HL-60/S4 (cell line): Measurements from ENCODE around the gene IFNA6.
"Not testable (repeated sequence)": the region's sequence is repeated elsewhere in the genome, so short reads cannot be mapped to it uniquely, and the experiment has no call there.

ENCODE experiments used
- in situ Hi-C: fragments of 300-500 bp; cut with MboI; formaldehyde crosslinking; loops from 2 replicates; pipeline ENCODE4 v1.14.3; 2022; ENCODE audit warnings: low sequenced_read_pairs

The IFNA6 gene

GRCh38 chr9:21350787-21351186, at the start of gene IFNA6:
Gene IFNA6 (minus strand): TSS chr9:21350887. CDS start chr9:21350887, 0 bp downstream.
- in situ Hi-C loops: no loop called here

- in situ Hi-C loops: no loop called here
These were observed 49.3 kb upstream of the IFNA6 start for GRCh38 chr9:21399956-21400355.

- in situ Hi-C loops: no loop called here
These were observed 48.3 kb upstream of the IFNA6 start for GRCh38 chr9:21398955-21399489.

GRCh38 chr9:21395778-21396717, 45.4 kb upstream of the IFNA6 start:
- in situ Hi-C loops: no loop called here

- in situ Hi-C loops: no loop called here
These were observed 41.6 kb upstream of the IFNA6 start for GRCh38 chr9:21392270-21392669.

GRCh38 chr9:21385131-21385670, 34.5 kb upstream of the IFNA6 start, which contains the start of gene IFNA2:
Gene IFNA2 (minus strand): TSS chr9:21385398. CDS start chr9:21385329, 69 bp downstream.
- in situ Hi-C loops: no loop called here

GRCh38 chr9:21383627-21384026, 32.9 kb upstream of the IFNA6 start:
- in situ Hi-C loops: no loop called here

- in situ Hi-C loops: no loop called here
These were observed 31.0 kb upstream of the IFNA6 start for GRCh38 chr9:21381448-21382339.

- in situ Hi-C loops: not testable (repeated sequence)
These were observed 20.8 kb upstream of the IFNA6 start for GRCh38 chr9:21371467-21371866.

GRCh38 chr9:21367957-21368356, 17.3 kb upstream of the IFNA6 start, which contains the start of gene IFNA13:
Gene IFNA13 (minus strand): TSS chr9:21368057. CDS start chr9:21368010, 47 bp downstream.
- in situ Hi-C loops: no loop called here

GRCh38 chr9:21367169-21367568, 16.5 kb upstream of the IFNA6 start:
- in situ Hi-C loops: not testable (repeated sequence)

GRCh38 chr9:21362287-21362686, 11.6 kb upstream of the IFNA6 start:
- in situ Hi-C loops: no loop called here

- in situ Hi-C loops: no loop called here
These were observed 7.1 kb upstream of the IFNA6 start for GRCh38 chr9:21357479-21358460.

- in situ Hi-C loops: no loop called here
These were observed 2.2 kb downstream of the IFNA6 start for GRCh38 chr9:21348430-21348970.

GRCh38 chr9:21340735-21341134, 10.0 kb downstream of the IFNA6 start:
- in situ Hi-C loops: no loop called here

- in situ Hi-C loops: no loop called here
These were observed 14.2 kb downstream of the IFNA6 start for GRCh38 chr9:21336457-21336856.

- in situ Hi-C loops: no loop called here
These were observed 15.7 kb downstream of the IFNA6 start, which contains the start of gene KLHL9 for GRCh38 chr9:21334701-21335632. Gene KLHL9 (minus strand): TSS chr9:21335404. CDS start chr9:21334859, 545 bp downstream.

GRCh38 chr9:21333226-21333625, 17.5 kb downstream of the IFNA6 start:
- in situ Hi-C loops: no loop called here
